ENCODE results near the gene RMND1.
"Not testable (repeated sequence)": the region's sequence is repeated elsewhere in the genome, so short reads cannot be mapped to it uniquely, and the experiment has no call there.

The RMND1 gene

DNA sequence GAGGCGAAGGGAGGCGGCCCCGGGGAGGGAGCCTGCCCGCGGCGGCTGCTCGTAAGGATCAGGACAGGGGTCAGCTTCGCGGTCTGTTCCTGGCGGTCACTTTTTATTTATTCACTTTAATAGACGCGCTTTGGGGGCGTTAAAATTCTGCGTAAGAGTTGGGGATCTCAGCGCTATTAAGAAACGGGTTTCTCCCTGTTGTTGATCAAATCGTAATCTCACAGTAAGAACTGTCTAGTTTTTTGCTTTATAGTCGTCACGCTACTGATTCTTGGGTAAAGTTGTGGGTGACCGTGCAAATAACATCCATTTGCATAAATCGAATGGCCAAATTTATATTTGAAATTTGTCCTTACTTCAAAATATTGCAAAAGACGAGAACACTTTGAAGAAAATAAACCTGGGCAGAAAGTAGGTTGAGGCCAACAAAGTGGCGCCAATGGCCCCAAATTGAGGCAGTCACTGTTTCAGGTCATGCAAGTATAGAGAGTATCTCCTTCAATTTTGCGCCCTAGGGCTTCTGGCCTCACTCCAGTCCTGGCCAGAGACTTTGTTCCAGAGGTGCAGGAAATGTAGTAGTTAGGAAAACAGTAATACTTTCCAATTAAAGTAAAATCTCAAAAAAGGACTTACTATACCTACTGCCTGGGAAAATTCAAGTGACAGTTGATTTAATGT, 963 bp upstream of the RMND1 start:
- DNase-seq (ENCODE audit: low read depth in 2 of 2), result no peak

DNA sequence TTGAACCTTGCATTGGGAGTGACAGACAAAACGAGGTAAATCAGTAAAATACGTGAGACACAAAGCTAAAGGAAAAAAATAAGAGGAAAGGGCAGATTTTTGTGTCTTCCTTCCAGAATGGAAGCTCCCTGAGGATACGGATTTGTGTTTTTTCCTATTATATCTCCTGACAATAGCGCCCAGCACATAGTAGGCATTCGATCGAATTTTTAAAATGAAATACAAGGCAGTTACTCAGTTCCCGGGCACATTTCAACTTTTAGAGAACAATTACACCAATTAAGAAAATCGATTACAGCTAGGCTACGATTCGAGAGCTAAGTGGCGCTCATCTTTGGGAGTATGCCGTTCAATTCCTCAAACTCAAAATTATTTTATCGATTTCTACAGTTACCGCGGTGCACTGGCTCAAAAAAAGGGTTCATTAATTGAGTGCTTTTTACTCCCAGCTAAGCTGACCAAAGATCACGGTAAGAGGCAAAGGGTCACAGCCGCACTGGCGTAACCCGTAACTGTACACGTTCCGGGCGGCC, 443 bp downstream of the RMND1 start:
- DNase-seq (ENCODE audit: low read depth in 2 of 2), result no peak

DNA sequence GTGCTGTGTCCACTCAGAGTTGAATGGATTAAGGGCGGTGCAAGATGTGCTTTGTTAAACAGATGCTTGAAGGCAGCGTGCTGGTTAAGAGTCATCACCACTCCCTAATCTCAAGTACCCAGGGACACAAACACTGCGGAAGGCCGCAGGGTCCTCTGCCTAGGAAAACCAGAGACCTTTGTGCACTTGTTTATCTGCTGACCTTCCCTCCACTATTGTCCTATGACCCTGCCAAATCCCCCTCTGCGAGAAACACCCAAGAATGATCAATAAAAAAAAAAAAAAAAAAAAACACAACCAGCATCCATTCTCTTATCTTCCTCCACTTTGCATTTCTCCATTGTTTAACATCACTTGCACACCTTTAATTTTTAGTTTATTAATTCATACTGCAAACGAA, 998 bp downstream of the RMND1 start:
- DNase-seq (ENCODE audit: low read depth in 2 of 2), result not testable (repeated sequence)

DNA sequence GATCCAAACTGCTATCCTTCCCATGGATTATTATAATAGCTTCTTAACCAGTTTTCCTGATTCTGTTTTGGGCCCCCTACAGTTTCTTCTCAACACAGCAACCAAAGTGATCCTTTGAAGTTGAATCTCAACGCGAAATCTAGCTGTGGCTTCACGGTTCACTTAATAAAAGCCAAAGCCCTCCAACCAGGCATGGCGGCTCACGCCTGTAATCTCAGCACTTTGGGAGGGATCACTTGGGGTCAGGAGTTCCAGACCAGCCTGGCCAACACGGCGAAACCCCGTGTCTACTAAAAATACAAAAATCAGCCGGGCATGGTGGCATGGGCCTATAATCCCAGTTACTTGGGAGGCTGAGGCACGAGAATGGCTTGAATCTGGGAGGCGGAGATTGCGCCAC, 3.3 kb downstream of the RMND1 start:
- no peak for DNase-seq (ENCODE audit: low read depth in 2 of 2)

DNA sequence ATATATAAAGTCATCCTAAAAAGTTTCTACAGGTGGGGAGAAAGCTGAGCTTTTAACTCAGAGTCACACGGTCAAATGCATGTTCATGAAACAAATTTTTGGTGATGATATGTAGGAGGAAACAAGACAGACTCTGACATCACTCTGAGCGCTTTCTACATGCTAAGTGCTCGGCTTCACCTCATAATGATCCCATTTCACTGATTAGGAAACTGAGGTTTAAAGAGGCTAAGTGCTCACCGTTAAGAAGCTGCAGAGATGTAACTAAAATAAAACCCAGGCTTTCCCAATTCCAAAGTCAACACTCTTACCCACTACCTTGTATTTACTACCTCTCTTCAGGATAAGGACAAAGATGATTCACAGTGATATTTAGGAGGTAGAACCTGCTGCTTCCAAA, 4.7 kb downstream of the RMND1 start:
- DNase-seq (ENCODE audit: low read depth in 2 of 2), result no peak

DNA sequence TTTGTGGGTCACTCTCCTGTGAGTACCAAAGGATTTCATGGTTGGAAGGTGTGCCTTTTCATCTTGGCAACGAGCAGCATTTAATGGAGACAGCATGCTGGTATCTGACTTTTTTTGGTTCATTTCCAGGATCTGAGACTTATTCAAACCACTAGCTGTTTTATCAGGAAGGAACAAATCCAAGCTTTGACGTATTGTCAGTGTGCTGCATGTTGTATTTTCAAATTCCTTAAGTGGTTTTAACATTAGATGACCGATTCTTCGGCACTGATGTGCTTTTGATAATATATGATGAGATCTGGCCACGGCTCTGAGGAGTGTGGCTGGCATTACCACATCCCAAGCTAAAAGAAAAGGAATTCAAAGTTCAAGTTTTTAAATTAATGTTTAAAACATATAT, 6.4 kb downstream of the RMND1 start:
- no peak for DNase-seq (ENCODE audit: low read depth in 2 of 2)

DNA sequence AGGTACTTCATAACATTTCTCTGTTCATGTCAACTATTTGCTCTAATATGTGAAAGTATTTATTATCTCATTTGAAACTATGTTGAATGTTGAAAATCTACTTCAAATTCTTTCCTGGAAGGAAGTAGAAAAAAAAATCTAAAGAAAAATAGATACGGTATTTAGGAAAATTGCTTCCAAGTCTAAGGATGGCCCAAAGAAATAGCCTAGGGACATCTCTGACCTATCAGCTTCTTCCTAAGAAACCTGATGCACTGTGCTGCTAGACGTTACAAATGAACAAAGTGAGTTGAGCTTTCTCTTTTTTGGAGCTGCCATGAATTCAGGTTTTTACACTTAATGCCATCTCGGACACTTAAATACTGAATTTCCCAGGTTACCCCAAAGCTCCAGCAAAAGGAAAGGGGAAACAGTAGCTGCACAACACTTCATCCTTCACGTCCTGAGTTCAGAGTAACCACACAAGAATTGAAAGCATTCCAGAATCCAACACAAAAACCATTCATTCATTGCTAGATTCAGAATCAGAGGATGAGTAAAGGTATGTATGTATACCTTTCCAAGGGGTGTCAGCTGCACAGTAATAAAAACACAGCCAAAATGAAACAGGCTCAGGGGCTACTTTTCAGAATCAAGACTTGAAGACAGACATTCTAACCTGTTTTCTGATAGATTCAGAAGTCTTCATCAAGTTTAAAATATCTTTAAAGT, 7.9 kb downstream of the RMND1 start:
- DNase-seq (ENCODE audit: low read depth in 2 of 2), result no peak

DNA sequence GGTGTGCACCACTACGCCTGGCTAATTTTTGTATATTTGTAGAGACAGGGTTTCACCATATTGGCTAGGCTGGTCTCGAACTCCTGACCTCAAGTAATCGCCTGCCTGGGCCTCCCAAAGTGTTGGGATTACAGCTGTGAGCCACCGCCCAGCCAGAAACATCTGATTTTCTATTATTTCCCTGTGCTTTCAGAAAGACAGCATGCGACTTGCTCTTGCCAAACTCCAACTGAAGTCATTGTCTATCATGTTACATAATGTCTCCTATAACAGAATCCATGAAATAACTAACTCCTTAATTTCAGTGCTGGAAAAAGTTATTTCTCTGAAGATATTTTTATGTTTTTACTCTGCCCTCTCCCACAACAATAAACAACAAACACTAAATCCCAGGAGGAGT, 8.5 kb downstream of the RMND1 start:
- no peak for DNase-seq (ENCODE audit: low read depth in 2 of 2)

DNA sequence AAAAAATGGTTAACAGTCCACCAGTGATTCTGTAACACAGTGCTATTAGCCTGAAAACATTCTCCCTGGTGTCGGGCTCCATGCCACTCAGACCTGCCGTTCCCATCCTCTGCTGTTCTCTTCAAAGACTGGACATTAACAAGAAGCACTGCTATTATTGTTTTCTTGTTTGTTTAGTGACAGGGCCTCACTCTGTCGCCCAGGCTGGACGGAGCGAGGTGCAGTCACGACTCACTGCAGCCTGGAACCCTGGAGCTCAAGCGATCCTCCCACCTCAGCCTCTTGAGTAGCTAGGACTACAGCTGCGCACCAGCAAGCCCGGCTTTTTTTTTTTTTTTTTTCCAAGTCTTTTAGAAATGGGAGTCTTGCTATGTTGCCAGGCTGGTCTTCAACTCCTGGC, 9.6 kb downstream of the RMND1 start:
- DNase-seq (ENCODE audit: low read depth in 2 of 2), result no peak

DNA sequence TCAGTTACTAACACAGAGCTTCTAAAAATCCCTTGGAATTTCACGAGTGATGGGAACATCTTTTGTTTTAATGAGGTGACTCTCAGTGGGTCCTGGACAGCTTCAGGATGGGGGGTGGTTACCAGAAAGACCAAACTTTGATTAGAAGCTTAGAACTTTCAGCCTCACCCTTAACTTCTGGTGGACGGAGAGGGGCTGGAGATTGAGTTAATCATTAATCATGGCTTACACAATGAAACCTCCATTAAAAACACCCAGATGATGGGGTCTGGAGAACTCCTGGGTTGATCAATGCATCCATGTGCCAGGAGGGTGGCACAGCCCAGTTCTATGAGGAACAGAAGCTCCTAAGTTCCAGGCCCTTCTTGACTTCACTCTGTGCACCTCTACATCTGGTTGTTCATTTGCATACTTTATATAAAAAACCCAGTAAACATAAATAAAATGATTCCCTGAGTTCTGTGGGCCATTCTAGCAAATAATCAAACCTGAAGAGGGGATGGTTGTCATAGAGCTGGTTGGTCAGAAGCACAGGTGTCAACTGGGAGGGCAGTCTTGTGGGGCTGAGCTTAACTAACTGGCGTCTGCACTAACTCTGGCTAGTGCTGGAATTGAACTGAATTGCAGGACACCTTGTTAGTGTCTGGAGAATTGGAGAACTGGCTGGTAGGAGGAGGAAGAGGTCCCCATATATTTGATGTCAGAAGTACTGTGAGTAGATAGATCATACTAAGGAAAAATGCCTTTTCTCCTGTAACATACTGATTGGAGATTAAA, 10.3 kb downstream of the RMND1 start:
- no peak for DNase-seq (ENCODE audit: low read depth in 2 of 2)

DNA sequence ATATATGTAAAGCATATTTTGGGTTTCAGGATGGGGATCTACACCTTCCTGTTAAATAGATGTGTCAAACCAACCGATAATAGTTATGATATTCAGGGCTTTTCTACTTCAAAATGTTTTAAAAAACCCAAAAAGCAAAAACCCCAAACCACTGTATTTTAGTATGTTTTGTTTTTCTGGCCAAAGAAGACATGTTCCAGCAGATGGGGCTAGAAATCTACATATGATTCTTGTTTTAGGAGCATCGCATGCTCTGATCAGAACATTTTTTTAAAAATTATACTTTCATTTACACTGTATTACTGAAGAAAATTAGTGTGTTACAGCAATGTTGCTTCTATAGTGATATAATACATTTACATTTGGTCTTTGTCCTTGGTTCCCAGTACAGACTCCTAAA, 11.0 kb downstream of the RMND1 start:
- no peak for DNase-seq (ENCODE audit: low read depth in 2 of 2)

DNA sequence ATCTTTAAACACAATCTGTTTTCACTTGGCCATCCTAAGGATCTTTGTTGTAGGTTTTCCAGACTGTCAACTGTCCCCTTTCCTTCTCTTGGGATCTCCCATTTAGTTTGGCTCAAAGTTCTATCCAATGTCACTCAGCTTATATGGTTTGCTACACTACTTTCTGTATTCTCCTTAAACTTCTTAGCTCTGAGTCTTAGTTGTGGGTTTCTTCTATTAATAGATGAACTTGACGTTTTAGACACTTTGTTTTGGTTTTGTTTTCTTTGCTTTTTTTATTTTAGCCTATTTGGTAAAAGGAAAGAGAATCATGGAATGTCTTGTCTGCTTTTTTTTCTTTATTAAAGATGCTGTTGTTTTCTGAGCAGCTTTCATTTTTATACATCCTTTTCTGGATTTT, 11.4 kb downstream of the RMND1 start:
- no peak for DNase-seq (ENCODE audit: low read depth in 2 of 2)

DNA sequence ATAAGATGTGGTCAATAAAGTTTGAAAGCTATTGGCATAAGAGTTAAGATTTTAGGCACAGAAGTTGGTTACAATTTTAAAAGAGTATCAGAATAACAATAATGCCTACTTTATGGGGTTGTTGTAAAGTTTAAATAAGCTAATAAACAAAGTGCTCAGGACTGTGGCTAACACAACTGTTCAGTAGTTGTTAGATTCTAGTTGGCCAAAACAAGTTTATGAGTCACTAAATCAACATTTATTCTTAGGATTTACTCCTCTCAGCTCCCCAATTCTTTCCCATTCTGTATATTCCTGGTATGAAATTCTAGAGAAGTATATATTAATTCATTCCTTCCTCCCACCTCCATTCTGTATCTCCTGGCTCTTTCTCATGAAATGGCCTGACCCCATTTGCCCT, 14.5 kb downstream of the RMND1 start:
- DNase-seq (ENCODE audit: low read depth in 2 of 2), result no peak

DNA sequence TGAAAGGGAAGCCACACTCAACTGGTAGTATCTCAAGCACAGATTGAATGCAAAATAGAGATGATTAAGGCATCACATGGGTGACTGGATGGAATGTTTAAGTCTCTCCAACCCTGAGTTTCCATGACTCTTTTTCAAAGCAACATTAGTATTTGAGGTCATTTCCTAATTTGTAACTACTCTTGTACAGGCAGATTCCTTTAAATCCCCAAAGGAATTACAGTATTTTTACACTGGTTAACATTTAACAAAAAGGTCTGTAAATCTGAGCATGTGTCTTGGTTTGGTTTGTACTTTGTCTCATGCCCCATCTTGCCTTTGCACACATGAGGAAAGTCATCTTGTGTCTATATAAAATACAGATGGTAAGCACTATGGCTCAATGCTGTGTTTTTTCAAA, 15.1 kb downstream of the RMND1 start:
- DNase-seq (ENCODE audit: low read depth in 2 of 2), result no peak

DNA sequence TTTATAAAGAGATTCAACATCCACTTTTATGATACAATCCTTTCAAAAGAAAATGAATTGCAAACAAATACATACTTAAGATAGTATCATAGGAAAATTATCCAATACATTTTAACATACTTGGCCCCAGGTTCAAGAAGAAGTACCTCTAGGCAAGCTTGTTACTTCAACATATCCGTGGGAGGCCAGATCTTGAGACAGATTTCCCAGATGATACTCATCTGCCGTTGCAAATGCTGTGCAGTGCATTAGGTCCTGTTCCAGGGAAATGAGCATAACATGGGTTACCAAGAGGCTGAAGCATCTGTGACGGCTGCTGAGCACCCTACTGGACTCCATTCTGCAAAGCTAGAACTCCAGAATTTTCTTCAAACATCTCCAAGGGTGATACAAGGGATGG, 15.6 kb downstream of the RMND1 start:
- DNase-seq (ENCODE audit: low read depth in 2 of 2), result no peak

DNA sequence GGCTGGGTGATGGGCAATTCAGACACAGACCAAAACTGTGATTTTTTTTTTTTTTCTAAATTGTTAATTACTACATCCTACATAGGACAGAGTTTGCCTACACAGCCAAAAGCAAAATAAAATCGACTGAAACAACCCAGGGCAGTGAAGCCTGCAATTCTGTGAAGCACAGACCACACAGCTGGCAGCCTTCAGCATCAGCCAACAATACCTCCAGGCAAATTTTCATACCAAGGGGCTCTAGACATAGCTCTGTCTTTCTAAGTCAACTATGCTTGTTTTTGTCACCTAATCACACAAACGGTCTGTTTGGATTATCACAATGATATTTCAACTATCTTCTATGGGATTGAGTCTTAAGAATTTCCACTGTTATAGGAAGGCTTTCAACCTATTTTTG, 17.6 kb downstream of the RMND1 start:
- DNase-seq (ENCODE audit: low read depth in 2 of 2), result no peak

DNA sequence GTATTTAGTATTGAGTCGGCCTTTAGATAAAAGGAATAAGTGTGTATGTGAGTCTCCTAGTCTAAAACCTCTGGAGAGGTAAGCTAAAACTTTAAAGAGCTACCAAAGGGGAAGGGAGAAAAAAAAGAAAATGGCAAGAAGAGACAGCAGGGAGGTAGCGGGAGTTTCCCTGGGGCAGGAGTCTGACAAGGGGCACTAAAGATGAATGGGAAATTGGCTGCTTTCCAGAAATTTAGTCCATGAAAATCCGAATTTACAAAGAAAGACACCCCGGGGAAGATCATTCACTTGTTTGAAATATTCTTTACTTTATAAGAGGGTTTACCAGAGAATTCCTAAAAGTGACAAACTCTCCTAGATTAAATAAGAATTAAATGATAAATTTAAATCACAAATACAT, 19.3 kb downstream of the RMND1 start:
- DNase-seq (ENCODE audit: low read depth in 2 of 2), result no peak

DNA sequence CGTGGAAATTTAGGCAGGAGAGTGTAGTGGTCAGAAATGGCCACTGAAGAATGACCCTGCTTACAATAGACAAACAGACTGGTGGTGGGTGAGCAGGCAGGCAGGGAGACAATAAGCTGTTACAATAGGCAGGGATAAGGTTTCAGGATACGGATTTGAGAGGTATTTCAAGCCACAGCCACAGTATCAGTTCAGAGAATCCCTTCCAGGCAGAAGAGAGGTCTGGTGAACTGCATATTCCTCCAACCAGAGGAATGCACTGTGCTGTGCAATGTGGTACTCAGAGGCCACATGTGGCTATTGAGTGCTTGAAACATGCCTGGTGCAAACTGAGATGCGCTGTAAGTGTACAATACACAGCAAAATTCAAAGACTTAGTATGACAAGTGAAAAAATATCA, 20.6 kb downstream of the RMND1 start:
- DNase-seq (ENCODE audit: low read depth in 2 of 2), result no peak

DNA sequence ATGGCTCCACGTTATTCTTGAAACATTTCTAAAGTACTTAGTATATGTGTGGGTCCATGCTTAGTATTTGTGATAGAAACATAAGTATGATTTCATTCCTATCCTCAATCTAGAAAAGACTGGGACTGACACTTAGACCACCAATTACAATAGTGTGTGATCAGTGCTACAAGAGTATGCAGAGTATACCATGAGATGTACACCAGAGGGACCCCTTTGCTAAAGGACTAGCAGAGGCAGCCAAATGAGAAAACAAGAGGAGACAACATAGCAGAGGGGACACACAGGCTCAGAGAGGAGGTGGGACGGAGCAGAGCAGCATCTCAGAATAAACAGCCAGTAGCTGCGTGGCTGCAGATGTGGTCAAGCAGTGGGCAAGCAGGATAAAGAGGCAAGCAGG, 21.0 kb downstream of the RMND1 start:
- no peak for DNase-seq (ENCODE audit: low read depth in 2 of 2)

DNA sequence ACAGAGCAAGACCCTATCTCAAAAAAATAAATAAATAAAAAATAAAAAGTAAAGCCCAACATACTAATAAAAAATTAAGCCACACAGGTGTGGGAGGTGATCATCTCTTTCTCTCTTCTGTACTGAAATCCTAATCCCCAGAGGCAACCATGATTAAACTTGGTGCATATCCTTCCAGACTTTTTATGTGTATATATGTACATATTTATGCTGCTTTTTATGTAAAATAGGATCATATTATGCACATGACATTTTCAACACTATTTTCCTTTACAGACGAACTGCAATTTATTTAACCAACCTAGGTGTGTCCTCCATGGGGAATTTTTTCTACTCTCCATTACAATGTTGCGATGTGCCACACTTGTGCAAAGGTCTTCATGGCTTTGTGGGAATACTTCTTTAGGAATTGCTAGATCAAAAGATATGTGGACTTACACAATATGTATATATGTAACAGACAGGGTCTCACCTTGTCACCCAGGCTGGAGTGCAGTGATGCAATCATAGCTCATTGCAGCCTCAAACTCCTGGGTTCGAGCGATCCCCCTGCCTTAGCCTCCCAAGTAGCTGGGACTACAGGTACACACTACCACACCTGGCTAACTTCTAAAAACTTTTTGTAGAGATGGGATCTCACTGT, 23.7 kb downstream of the RMND1 start:
- DNase-seq (ENCODE audit: low read depth in 2 of 2), result no peak

DNA sequence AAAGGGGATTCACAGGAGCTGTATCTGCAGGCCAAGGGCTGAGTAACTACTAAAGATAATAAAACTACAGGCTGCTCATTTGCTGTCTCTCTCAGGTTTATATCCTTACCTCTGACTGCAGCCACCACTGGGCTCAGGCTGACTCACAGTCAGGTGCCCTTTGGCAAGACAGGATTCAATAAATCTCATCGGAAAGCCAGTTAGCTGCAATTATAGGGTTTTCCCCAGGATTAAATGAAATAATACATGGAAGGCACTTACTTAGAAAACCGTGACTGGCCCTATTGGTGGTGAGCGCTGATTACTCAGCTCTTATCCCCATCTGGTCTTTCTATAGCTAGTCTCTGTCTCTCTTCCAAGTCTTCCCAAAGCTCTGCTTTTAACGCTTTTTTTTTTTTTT, 26.4 kb downstream of the RMND1 start:
- DNase-seq (ENCODE audit: low read depth in 2 of 2), result no peak

DNA sequence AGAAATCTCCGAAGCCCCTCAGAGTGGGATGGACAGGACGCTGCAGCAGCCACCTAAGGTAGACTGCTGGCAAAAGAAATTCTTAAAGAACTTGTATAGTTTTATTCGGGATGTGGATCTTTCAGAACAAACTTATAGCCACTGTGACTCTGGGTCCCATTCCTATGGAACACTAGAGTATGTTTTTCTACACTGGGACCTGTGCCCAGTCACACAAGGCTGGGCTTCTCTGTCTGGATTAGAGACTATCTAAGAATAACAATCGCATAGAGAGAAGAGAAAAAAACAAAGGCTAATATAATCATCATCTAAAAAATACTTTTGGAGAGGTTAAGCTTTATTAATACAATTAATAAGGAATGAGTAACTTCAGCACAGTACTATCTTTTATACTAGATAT, 28.9 kb downstream of the RMND1 start:
- DNase-seq (ENCODE audit: low read depth in 2 of 2), result no peak
